ENCODE measurements around the gene MINPP1.
"Not testable (repeated sequence)": the region's sequence is repeated elsewhere in the genome, so short reads cannot be mapped to it uniquely, and the experiment has no call there.

The MINPP1 gene, protein sequence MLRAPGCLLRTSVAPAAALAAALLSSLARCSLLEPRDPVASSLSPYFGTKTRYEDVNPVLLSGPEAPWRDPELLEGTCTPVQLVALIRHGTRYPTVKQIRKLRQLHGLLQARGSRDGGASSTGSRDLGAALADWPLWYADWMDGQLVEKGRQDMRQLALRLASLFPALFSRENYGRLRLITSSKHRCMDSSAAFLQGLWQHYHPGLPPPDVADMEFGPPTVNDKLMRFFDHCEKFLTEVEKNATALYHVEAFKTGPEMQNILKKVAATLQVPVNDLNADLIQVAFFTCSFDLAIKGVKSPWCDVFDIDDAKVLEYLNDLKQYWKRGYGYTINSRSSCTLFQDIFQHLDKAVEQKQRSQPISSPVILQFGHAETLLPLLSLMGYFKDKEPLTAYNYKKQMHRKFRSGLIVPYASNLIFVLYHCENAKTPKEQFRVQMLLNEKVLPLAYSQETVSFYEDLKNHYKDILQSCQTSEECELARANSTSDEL

DNA sequence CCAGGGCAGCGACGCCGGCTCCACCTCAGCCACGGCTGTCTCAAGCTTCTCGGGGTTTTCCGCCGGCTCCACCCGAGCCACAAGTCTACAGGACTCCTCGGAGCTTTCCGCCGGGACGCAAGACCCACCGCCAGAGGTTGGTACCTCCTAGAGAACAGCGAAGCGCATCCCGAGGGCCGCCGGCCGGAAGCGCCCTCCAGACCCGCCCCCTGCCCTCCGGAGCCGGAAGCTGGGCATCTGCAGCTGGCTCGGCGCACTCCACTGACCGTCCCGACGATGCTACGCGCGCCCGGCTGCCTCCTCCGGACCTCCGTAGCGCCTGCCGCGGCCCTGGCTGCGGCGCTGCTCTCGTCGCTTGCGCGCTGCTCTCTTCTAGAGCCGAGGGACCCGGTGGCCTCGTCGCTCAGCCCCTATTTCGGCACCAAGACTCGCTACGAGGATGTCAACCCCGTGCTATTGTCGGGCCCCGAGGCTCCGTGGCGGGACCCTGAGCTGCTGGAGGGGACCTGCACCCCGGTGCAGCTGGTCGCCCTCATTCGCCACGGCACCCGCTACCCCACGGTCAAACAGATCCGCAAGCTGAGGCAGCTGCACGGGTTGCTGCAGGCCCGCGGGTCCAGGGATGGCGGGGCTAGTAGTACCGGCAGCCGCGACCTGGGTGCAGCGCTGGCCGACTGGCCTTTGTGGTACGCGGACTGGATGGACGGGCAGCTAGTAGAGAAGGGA lies at the start of gene MINPP1:
MINPP1 (plus strand) TSS at position 254 of the 726 bp plus-strand sequence; CDS start at position 277, 23 bp downstream.
- peak; percentile 89 for DNase-seq (ENCODE audit: low spot score)

DNA sequence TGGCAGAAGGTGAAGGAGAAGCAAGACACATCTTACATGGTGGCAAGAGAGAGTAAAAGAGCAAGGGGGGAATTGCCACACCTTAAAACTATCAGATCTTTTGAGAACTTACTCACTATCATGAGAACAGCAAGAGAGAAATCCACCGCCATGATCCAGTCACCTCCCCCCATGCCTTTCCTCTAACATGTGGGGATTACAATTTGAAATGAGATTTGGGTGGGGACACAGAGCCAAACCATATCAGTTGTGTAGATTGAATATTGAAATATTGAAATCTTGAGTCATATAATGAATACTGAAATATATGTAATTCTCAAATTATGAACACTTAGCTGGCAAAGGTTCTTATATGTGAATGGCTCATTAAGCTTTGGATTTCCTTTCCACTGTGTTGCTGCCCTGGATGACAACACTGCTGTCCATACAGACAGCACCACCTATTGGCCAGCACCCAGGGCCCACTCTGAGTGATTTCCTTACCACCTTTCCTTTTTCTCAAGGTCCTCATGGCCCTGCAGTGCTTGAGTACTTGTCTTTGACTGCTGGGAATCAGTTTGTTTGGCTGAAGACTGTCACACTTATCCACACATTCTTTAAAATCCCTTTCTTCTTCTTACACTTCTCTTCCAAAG lies 48.0 kb upstream of the MINPP1 start:
- not testable (repeated sequence) for DNase-seq (ENCODE audit: low spot score)

DNA sequence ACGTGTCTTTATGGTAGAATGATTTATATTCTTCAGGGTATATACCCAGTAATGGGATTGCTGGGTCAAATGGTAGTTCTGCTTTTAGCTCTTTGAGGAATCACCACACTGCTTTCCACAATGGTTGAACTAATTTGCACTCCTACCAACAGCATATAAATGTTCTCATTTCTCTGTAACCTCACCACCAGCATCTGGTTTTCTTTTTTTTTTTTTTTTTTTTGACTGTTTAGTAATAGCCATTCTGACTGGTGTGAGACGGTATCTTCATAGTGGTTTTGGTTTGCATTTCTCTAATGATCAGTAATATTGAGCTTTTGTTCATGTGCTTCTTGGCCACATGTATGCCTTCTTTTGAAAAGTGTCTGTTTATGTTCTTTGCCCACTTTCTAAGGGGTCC lies 42.9 kb upstream of the MINPP1 start:
- not testable (repeated sequence) for DNase-seq (ENCODE audit: low spot score)

DNA sequence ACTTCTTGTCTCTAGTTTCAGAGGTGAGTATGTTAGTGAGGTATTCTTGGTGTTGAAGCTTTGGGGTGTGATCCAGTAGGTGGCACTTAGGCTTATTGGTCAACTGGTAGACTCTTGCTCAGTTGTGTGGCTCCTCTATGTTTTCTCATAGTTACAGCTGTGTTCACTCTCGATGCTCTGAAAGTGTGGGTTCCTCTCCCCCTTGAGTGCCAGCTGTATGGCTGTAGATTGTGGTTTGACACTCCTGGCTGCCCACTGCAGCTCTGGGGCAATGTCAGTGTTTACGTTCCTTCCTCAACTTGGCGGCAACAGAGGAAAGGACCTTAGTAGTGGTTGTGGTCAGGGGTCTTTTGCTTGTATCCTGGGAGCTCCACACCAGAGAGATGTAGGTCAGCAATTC lies 37.8 kb upstream of the MINPP1 start:
- not testable (repeated sequence) for DNase-seq (ENCODE audit: low spot score)

DNA sequence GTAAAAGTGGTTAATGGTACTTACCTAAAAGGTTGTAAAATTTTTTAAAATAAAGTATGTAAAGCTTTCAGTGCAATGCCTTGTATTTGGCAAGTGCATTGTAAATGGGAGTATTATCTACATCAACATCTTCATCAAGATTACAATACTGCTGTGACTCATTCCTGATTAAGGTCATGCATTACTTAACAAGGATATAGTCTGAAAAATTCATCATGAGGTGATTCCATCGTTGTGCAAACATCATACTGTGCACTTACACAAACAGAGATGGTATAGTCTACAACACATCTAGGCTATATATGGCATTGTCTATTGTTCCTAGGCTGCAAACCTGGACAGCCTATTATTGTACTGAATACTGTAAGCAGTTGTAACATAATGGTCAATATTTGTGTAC lies 16.0 kb upstream of the MINPP1 start:
- not testable (repeated sequence) for DNase-seq (ENCODE audit: low spot score)

DNA sequence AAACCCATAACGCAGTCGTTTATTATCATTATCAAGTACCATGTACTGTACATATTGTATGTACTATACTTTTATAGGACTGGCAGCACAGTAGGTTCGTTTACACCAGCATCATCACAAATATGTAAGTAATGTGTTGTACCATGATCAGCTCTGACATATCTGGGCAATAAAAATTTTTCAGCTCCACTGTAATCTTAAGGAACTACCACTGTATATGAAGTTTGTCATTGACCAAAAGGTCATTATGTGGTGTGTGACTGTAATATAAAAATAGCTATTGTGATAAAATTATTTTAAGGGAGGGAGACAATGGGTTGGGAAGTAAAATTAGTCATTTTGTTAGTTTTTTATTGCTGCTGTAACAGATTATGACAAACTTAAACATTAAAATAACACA lies 14.4 kb upstream of the MINPP1 start:
- not testable (repeated sequence) for DNase-seq (ENCODE audit: low spot score)

DNA sequence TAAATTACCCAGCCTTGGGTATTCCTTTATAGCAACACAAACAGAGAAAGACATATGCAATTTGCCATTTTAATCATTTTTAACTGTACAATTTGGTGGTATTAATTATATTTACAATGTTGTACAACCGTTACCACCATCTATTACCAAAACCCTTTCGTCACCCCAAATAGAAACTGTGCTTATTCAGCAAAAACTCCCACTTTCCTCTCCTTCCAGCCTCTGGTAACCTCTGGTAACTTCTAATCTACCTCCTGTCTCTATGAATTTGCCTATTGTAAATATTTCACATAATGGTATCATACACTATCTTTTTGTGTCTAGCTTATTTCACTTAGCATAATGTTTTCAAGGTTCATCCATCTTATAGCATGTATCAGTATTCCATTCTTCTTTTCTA lies 12.2 kb upstream of the MINPP1 start:
- DNase-seq (ENCODE audit: low spot score), result not testable (repeated sequence)

DNA sequence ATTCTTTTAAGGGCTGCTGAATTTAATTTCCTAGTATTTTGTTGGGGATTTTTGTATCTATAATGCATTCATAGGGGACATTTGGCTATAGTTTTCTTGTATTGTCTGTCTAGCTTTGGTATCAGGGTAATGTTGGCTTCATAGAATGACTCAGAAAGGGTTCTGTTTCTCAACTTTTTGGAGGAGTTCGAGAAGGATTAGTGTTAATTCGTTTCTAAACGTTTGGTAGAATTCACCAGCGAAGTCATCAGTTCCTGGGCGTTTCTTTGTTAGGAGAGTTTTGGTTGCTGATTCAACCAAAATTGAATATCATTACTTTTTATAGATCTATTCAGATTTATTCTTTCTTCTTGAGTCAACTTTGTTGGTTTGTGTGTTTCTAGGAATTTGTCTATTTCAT lies 9.2 kb upstream of the MINPP1 start:
- not testable (repeated sequence) for DNase-seq (ENCODE audit: low spot score)

DNA sequence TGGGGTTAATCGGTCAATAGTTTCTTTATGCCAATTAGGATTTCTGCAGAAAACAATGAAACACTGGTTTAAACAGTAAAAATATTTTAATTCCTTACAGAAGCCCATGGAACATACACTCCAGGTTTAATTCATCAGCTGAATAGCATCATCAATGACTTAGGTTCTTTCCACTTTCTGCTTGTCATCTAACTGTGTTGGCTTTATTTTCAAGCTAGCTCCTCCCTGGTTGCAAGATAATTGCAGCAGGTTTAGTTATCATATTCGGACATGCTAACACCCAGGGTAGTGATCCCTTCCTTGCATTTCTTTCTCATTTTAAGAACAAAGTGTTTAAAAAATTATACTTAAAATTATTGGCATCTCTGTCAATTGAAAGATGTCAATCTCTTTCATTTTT lies 7.3 kb upstream of the MINPP1 start:
- not testable (repeated sequence) for DNase-seq (ENCODE audit: low spot score)

DNA sequence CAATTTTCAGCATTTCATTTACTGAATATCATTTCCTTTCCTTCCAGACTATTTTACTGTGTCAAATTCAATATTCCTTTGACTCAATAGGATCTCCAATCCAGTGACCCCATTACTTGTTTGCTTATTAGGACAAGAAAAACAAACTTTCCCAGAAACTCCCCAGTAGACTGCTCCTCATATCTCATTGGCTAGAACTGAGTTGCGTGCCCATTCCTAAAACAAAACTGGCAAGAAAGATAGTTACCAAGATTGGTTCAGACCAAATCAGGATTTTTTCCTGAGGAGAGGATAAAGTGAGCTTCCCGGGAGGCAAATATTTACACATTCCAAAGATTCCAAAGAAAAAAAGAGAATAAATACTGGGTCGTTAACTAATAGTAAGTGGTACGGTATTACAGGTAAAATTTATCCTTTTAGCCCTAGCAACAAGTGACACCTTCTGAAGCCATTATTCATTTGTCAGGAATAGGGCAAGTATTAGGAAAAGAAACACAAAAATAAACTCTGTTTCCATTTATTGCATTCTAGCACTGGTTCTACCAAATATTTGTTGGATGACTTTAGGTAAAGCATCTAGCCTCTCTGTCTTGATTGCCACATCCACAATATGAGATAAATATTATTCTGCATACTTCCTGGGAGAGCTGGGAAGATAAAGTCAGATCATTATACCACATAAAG lies 6.4 kb upstream of the MINPP1 start:
- not testable (repeated sequence) for DNase-seq (ENCODE audit: low spot score)

DNA sequence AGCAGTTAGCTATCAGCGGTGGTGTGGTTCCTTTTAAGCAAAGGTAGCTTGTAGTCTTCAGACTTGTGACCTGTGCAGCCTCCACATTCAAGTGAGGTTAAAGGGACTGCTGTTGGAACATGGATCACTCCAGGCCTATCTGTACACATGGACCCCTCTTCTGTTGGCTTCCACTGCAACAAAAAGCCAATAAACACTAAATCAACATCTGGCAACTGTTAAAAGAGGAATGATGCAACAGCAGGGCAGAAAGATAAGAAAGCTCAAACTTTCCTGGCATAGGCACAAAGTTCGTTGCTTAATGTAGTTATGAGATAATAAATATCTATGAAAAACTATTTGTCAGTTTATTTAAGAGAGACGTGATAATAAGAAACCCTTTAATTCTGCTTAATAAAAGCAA lies 4.0 kb upstream of the MINPP1 start:
- DNase-seq (ENCODE audit: low spot score), result no peak

DNA sequence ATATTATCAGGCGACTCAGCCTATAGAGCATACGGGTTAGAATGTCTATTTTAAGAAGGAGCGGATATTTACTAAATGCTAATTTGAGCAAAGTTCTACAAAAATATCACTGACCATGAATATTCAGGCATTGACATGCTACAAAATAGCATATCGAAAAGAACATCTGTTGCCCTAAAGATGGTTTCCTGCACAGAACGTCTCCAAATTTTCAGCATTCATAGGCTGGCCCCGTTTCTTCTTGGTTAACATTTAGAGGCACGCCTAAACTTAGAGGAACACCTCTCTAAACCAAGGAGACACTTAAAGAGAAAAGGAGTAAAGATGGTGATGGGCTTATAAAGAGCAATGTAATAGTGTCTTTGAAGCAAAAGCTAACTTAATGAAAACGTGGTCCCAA lies 1.3 kb upstream of the MINPP1 start:
- DNase-seq (ENCODE audit: low spot score), result no peak

DNA sequence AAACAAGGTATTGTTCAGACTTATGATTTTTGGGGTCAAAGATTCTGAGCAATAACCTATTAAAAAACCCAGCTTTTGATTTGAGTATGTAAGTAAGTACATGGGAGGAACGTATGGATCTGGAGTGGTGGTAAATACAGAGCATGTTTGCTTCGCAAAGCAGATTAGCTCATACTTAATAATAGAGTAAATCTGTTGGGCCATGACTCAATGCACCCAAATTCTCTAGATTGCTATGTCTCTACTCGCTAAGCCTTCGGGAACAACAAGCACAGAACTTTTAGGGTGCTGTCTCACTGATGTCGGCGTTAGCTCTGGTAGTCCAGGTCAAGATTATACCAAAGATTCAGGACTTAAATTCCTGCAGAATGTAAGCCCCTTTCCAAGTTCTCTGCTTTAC lies 807 bp upstream of the MINPP1 start:
- DNase-seq (ENCODE audit: low spot score), result no peak

DNA sequence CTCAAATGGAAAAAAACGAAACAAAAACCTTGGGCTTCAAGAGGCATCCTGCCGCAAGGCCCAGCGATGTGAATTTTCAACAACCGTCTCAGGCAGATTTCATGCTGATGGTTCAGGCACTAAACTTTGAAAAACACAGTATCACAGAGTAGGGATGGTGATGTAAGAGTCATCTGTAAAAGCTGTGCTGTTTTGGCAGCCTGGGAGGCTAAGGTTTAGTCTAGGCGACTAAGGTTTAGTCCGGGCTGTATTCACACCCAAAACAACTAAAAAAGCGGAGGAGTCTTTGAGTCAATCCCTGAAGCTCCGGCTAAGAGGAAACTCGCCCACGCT lies 420 bp upstream of the MINPP1 start:
- DNase-seq (ENCODE audit: low spot score), result peak; percentile 5

DNA sequence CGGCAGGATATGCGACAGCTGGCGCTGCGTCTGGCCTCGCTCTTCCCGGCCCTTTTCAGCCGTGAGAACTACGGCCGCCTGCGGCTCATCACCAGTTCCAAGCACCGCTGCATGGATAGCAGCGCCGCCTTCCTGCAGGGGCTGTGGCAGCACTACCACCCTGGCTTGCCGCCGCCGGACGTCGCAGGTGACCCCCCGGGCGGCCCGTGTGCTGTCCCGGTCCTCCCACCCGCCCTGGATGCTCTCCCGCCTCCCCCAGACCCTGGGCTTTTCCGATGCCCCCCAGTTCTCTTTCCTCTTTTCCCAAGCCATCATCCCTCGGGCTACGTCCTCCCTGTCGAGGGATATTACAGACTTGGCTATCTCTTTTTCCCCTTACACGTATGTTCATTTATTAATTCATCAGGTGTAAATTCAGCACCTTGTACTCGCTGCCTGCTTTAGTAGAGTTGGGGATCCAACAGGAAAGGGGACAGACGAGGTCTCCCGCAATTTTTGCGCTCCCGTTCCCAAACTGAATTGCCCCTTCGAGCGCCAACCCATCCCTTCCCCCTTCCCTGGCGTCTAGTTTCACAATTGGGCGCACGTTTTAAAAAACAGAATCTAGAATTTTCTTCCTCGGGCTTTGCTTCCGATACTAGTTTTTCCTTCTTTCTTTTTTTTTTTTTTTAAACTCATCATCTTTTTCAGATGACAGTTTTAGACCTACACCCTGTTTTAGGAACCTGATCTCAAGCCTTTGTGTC lies 846 bp downstream of the MINPP1 start:
- DNase-seq (ENCODE audit: low spot score), result peak; percentile 67

DNA sequence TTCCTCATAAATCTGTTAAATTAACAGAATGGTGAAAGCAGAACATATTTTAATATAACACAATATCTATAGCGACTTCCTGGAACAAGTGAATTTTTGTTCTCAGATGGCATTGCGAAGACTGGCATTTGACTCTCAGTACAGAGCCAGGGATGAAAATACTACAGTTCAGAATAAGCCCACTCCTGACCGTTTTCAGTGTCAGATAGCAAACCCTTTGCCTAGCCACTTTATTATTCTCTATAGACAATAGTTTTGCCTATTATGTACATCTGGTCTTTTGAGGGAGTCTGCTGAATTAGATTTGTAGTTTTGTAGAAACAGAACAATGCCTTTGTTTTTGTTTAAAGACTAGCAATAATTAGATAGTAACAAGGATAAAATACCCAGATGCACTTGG lies 2.3 kb downstream of the MINPP1 start:
- DNase-seq (ENCODE audit: low spot score), result no peak

DNA sequence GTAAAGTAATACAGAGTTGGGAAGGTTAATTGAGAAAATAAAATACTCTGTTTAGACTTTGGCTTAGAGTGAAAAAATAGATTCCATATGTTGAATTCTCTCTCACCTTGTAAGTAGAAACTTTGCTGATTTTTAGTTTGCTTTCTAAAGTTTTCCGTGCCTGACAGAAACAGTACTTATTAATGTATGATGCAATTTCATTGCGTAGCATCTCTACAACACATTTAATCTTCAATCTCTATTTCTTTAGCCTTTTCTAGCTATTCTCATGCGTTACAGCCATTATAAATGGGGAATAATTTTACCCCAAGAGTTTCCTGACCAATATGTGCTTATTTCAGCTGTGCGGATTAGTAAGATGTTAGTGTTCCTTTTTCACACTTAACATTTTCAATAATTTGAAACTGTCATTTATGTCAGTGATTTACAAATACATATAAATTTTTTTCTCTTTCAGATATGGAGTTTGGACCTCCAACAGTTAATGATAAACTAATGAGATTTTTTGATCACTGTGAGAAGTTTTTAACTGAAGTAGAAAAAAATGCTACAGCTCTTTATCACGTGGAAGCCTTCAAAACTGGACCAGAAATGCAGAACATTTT lies 3.3 kb downstream of the MINPP1 start:
- DNase-seq (ENCODE audit: low spot score), result no peak

DNA sequence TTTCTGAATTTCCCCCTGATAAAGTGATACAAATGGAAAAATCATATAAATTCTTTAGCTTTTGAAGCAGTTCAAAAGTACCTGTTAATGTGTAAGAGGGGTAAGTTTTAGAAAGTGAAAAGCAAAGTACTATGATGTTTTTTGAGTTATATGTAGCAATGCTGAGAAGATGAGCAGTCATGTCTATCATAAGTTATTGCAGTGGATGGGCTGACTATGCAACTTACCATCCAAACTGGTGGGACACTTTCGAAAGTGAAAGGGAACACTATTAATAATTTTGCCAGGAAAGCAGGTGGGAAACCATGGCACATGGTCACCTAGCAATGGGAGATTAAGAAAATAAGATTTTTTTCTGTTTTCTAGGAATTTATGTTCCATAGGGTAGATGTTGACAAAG lies 4.1 kb downstream of the MINPP1 start:
- DNase-seq (ENCODE audit: low spot score), result no peak

DNA sequence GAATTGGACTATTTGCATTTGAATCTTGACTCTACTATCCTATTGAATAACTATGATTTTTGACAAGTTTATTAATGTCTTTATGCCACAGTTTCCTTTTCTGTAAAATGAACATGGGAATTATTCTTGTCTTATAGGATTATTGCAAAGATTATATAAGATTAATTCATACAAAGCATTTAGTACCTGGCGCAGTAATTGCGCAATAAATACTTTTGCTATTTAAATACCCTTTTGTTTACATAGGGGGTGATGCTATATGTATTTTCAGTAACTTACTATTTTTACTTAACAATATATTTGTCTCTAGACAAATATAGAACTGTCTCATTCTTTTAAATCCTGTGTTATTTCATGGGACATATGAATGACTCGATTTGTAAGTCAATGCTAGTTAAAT lies 5.3 kb downstream of the MINPP1 start:
- no peak for DNase-seq (ENCODE audit: low spot score)

DNA sequence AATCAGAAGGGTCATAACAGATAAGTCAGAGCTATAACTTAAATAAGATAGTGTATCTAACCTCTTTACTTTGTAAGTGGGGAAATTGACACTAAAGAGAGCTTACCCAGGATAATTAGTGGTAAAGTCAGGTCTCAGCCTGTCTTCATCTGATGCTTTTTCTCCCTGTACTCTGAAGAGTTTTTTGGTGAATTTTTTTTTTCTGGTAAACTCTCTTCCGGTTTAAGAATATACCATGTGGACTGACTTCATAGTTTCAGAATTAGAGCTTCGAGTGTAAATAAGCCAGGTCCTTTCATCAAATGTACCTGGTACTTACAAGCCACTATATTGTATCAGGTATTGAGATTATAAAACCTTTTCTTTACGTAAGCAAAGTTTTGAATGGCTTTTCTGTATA lies 6.8 kb downstream of the MINPP1 start:
- no peak for DNase-seq (ENCODE audit: low spot score)

DNA sequence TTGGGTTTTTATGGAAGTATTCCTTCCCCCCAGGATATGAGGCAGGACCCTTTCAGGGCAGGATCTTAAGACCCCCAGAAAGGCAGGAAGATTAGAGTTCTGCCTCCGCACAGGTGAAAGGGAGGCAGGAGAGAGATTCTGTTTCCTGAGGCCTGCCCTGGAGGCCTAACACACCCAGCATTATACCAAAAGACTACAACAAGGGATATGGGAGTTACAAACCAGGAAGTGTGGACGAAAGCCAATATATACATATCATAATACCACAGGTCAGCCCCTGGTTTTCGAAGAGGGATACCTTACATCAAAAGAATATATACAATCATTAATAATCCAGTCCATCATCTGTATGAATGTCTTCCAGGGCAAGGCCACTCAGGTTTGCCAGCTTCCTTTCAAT lies 14.2 kb downstream of the MINPP1 start:
- no peak for DNase-seq (ENCODE audit: low spot score)
